DLD1 (cell line): ENCODE measurements around the gene TP53.
"Not testable (repeated sequence)": the region's sequence is repeated elsewhere in the genome, so short reads cannot be mapped to it uniquely, and the experiment has no call there.

ENCODE experiments used
- in situ Hi-C: cut with HindIII; loops from 2 replicates; pipeline ENCODE4 v1.10.0; 2017; ENCODE audit warnings: low sequenced_read_pairs

TP53 gene

DNA sequence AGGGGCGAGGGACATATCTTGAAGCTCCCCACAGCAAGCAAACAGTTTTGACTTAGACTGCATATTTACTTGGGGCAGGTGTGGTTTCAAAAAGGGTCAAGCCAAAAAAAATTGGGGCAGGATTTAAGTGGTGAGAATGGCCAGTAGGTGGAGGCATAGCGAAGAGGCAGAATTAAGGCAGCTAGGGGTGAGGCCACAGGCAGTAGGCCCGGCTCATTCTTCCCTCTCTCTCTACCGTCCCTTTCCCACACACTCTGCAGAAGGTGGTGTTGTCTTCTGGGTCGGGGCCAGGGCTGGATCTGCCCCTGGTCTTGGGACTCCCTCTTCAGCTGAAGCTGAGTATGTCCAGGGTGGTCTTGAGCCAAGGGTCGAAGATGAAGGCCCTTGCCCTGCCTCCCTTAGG is 54.8 kb downstream of the TP53 start:
- in situ Hi-C loops, result no loop called here

DNA sequence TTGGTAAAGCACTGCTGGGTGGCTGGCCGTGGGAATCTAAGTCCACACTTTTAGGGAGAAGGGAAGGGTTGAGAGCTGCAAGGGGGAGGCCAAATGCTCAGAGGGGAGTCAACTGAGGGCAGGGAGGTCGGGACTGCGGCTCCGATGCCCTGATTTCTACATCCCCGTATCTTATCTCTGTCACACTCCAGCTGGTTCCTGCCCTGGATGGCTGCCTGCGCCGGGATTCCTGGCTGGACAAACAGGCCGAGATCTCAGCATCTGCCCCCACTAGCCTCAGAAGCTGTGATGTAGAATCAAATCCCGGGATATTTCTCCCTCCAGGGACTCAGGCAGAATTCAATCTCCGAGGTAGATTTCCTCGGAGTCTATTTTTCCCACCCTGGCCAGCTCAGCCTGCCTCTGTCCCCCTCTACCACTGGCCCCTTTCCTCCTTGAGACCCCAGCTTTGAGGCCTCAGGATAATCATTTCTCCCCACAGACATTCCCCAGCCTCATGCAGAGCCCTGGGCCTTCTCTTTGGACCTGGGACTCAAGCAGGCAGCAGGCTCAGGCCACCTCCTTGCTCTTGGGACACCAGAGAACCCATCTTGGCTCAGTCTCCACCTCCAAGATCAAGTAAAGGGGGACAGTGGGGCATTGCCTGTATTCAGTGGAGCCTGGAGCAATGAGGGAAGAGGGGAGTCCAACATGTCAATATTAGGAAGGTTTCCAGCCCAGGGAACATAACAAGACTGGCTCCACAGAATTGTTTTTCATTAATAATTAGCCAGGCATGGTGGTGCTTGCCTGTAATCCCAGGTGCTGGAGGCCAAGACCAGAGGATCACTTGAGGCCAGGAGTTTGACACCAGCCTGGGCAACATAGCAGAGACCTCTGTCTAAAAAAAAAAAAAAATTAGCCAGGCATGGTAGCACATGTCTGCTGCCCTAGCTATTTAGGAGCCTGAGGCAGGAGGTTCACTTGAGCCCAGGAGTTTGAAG is 55.6 kb downstream of the TP53 start:
- in situ Hi-C loops, result no loop called here

DNA sequence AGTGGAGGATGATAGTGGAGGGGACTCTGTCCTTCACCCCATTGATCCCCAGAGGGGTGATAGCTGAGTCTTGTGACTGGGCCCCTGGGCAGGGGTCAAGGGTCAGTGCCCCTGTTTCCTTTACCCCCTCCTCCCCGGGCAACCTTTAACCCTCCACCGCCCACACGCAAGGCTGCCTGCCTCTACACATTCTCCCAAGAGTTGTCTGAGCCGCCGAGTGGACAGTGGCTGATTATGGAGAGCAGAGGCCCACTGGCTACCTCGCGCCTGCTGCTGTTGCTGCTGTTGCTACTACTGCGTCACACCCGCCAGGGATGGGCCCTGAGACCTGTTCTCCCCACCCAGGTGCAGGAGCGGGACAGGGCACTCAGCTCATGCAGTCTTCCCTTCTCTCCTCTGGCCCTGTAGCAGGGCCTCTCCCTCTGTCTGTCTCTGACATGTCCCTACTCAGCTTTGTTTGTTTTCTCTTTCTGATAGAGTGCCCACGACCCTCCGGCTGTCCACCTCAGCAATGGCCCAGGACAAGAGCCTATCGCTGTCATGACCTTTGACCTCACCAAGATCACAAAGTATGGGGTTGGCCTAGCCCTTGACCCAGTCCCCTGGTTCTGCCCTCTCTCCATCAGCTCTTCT is 57.2 kb downstream of the TP53 start, which contains the start of gene SHBG:
SHBG (plus strand) TSS at position 197 of the 633 bp plus-strand sequence; CDS start at position 235, 38 bp downstream.
- in situ Hi-C loops, result no loop called here

DNA sequence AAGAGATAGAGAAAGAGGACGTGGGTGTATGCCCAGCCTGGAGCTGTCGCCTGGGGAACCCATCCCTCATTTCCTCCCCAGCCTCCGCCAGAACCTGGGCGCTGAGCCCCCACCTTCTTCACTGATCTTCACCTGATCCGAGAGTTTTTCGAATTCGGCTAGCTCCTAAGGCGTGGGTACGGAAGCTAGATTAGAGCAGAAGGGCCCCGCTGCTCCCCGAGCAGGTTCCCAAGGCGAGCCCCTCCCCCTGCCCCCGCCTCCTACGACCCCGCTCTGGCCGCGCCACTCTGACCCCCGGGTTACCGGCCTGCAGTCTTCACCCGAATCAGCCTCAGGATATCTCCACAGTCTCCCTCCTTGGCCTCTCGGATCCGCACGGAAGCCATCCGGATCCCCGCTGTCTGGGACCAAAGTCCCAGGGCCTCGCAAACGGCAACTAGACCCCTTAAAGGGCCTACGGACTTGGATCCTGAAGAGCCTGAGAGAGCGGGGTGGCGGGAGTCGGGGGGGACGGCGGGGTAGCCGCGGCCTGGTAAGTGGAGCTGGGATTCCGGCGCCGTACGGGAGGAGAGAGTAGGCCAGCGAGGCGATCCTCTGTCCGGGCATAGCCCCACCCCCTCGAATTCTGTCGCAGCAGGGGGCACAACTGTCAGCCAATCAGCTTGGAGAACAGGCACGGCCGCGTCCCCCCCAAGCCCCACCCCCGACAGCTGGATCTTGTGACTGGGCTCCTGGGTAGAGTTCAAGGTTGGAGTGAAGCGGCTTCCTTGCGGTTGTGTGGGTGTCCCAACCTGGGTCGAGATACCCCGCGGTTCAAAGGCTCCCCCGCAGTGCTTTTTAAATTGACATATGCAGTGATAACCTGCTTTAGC is 59.8 kb downstream of the TP53 start, which contains the start of gene SAT2:
SAT2 (minus strand) TSS at position 572 of the 872 bp plus-strand sequence; CDS start at position 386, 186 bp downstream.
- in situ Hi-C loops, result no loop called here

DNA sequence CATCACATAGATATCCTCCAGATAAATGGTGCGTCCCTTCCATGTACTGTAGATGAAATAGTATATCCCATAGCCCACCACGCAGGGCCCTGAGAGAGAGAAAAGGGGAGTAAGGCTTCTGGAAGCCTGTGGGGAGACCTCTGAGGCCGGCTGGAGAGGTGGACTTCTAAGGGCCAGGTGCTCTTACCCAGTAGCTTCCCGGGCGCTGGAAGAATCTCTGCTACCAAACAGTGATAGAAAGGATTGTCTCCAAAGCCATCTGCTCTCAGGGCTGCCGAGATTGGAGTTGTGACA is 60.4 kb downstream of the TP53 start:
- in situ Hi-C loops, result no loop called here

DNA sequence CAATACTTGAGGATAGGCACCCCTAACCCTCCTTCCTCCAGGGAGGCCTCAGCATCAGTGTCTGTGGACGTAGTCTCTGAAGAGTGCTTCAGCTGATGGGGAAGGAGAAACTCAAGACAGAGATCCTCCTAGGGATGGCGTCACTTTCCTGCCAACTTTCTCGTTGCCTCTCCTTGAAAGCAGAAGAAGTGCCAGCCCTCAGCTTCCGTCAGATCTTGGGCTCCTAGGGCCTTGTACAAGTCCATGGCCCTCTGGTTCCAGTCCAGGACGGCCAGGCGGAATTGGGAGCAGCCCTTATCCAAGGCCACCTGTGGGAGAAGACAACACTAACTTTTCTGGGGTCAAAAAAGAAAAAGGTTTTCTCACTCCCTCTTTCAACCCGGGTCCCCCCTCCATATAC is 61.0 kb downstream of the TP53 start:
- in situ Hi-C loops, result no loop called here

- in situ Hi-C loops, result not testable (repeated sequence)
These were observed 61.5 kb downstream of the TP53 start for GRCh38 chr17:7625749-7626148.

DNA sequence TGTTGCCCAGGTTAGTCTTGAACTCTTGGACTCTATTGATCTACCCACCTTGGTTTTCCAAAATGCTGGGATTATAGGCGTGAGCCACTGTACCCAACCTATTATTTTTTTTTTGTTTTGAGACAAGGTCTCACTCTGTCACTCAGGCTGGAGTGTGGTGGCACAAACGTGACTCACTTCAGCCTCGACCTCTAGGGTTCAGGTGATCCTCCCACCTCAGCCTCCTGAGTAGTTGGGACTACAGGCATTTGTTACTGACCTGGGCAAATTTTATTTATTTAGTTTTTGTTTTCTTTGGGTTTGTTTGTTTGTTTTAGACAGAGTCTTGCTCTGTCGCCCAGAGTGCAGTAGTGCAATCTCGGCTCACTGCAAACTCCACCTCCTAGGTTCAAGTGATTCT is 63.6 kb downstream of the TP53 start:
- in situ Hi-C loops, result no loop called here

GRCh38 chr17:7620835-7621234 is 66.5 kb downstream of the TP53 start:
- in situ Hi-C loops, result no loop called here

- in situ Hi-C loops, result no loop called here
These were observed 68.7 kb downstream of the TP53 start for GRCh38 chr17:7618608-7619007.
